ENCODE data around the gene EGR4.

EGR4 gene

GRCh38 chr2:73293534-73294171 is at the start of gene EGR4:
EGR4 (minus strand) TSS chr2:73293548; CDS start chr2:73293317, 231 bp downstream.
- DNase-seq, result peak; percentile 90

- no peak for DNase-seq
Observed at GRCh38 chr2:73341039-73341438, 47.7 kb upstream of the EGR4 start.

GRCh38 chr2:73339201-73339600 is 45.9 kb upstream of the EGR4 start:
- no peak for DNase-seq

GRCh38 chr2:73337828-73338227 is 44.5 kb upstream of the EGR4 start:
- no peak for DNase-seq

- no peak for DNase-seq
Observed at GRCh38 chr2:73334620-73335019, 41.3 kb upstream of the EGR4 start.

GRCh38 chr2:73334045-73334444 is 40.7 kb upstream of the EGR4 start:
- DNase-seq, result no peak

- DNase-seq, result no peak
Observed at GRCh38 chr2:73333564-73333963, 40.2 kb upstream of the EGR4 start.

GRCh38 chr2:73324126-73324725 is 30.9 kb upstream of the EGR4 start:
- DNase-seq, result no peak

GRCh38 chr2:73323551-73323950 is 30.2 kb upstream of the EGR4 start:
- DNase-seq, result no peak

- no peak for DNase-seq
Observed at GRCh38 chr2:73314441-73314840, 21.1 kb upstream of the EGR4 start.

- DNase-seq, result no peak
Observed at GRCh38 chr2:73307720-73308119, 14.4 kb upstream of the EGR4 start.

GRCh38 chr2:73301636-73302035 is 8.3 kb upstream of the EGR4 start:
- DNase-seq, result no peak

GRCh38 chr2:73300926-73301325 is 7.6 kb upstream of the EGR4 start:
- no peak for DNase-seq

GRCh38 chr2:73297586-73297985 is 4.2 kb upstream of the EGR4 start:
- DNase-seq, result no peak

- no peak for DNase-seq
Observed at GRCh38 chr2:73297151-73297559, 3.8 kb upstream of the EGR4 start.

- DNase-seq, result no peak
Observed at GRCh38 chr2:73295751-73296400, 2.5 kb upstream of the EGR4 start.

GRCh38 chr2:73294239-73294638 is 891 bp upstream of the EGR4 start:
- DNase-seq, result no peak

GRCh38 chr2:73292906-73293533 is 328 bp downstream of the EGR4 start:
- no peak for DNase-seq

- DNase-seq, result no peak
Observed at GRCh38 chr2:73292316-73292905, 937 bp downstream of the EGR4 start.

GRCh38 chr2:73291461-73292315 is 1.7 kb downstream of the EGR4 start:
- DNase-seq, result peak; percentile 33

- peak; percentile 51 for DNase-seq
Observed at GRCh38 chr2:73291093-73291460, 2.3 kb downstream of the EGR4 start.

GRCh38 chr2:73290049-73290839 is 3.1 kb downstream of the EGR4 start:
- peak; percentile 51 for DNase-seq
